GM12865 (cell line): Measurements from ENCODE around the gene MAP1A.

Source experiments
- DNase-seq: peaks from one replicate; pipeline ENCODE4 v3.0.0; 2010; ENCODE audit warnings: low read depth
- H3K4me3 ChIP-seq: 2 replicates; pipeline ENCODE4 v1.5.1; 2011; ENCODE audit warnings: mild to moderate bottlenecking, low read depth, low read length, control low read depth
- TF ChIP-seq, protein P1 (sequence below): IDR thresholded peaks from 2 replicates; pipeline ENCODE4 v1.5.1; 2011; ENCODE audit warnings: low read length, control low read depth, low read depth, inconsistent platforms; ENCODE audit not compliant: insufficient read depth; ENCODE audit errors: missing control alignments

The MAP1A gene

GRCh38 chr15:43510200-43511011 is 7.0 kb upstream of the MAP1A start:
- TF ChIP-seq, protein P1, sequence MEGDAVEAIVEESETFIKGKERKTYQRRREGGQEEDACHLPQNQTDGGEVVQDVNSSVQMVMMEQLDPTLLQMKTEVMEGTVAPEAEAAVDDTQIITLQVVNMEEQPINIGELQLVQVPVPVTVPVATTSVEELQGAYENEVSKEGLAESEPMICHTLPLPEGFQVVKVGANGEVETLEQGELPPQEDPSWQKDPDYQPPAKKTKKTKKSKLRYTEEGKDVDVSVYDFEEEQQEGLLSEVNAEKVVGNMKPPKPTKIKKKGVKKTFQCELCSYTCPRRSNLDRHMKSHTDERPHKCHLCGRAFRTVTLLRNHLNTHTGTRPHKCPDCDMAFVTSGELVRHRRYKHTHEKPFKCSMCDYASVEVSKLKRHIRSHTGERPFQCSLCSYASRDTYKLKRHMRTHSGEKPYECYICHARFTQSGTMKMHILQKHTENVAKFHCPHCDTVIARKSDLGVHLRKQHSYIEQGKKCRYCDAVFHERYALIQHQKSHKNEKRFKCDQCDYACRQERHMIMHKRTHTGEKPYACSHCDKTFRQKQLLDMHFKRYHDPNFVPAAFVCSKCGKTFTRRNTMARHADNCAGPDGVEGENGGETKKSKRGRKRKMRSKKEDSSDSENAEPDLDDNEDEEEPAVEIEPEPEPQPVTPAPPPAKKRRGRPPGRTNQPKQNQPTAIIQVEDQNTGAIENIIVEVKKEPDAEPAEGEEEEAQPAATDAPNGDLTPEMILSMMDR, result peak; percentile 9
- H3K4me3 ChIP-seq, result peak overlapping the region; percentile 72
- peak; percentile 99 for DNase-seq

DNA sequence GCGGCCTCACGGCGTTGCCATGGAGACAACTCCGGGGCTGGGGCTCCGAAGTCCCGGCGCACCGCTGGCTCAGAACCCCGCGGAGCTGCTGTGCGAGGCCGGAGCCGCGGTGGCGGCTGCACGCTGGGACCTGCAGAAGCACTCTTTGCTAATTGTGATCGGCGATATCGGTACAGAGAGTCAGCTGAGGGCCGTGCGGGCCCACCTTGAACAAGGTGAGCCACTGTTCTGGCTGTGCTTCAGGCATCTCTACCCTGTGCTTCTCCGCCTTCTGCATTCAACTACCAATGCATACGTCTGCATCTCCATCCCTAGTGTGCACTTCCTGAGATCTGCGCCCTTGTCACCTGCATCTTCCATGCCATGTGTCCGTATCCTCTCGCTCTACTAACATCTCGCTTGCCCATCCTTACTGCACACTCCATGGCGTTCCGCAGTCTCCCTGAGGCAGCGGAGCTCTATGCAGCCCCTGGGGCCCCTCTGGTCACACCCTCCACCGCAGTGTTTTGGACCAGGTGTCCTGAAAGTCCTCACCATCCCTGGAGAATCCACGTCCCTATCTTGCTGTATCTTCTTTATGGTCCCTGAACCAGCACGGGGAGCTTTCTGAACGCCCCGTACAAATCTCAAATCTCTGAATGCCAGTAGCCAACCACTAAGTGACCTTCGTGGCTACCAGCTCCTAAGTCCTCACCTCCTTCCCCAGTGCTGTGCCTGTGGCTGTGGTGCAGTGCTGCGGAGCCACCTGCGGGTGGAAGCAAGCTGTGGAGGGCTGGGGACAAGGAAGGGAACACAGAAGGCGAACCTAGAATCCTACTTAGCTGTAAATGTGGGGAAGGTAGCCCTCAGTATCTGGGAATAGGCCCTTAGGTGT is 6.2 kb upstream of the MAP1A start:
- TF ChIP-seq, protein P1, result no peak
- peak overlapping the region; percentile 45 for H3K4me3 ChIP-seq
- DNase-seq, result no peak

GRCh38 chr15:43513550-43513949 is 3.9 kb upstream of the MAP1A start:
- DNase-seq, result no peak
- no peak overlapping the region for H3K4me3 ChIP-seq
- TF ChIP-seq, protein P1, result no peak

GRCh38 chr15:43514241-43515057 is 3.0 kb upstream of the MAP1A start:
- no peak overlapping the region for H3K4me3 ChIP-seq
- DNase-seq, result peak; percentile 27
- TF ChIP-seq, protein P1, result peak; percentile 71

- no peak for DNase-seq
- H3K4me3 ChIP-seq, result no peak overlapping the region
- TF ChIP-seq, protein P1, result no peak
These were observed 1.7 kb upstream of the MAP1A start for GRCh38 chr15:43515741-43516140.

GRCh38 chr15:43516185-43516584 is 1.2 kb upstream of the MAP1A start:
- DNase-seq, result no peak
- H3K4me3 ChIP-seq, result no peak overlapping the region

More at GRCh38 chr15:43516185-43516584, 1.2 kb upstream of the MAP1A start:
- TF ChIP-seq, protein P1, result no peak
